ENCODE results near the gene BBS9.

GRCh38 chr7:33196221-33196620 is 66.9 kb downstream of the BBS9 start:
- no peak for TF ChIP-seq POLR2A (IDR thresholded peaks at IDR 0.05; ENCODE audit: low read depth, low read length)
- no peak for TF ChIP-seq TAF1 (IDR thresholded peaks at IDR 0.05; ENCODE audit: borderline replicate concordance, low read depth, low read length)

All from GM12892 (cell line).